Trophoblast cell (in vitro differentiated cells and primary cell): ENCODE data around the gene MIOS.

ENCODE experiments used
- DNase-seq, 2 donors: peaks; one replicate each; pipeline ENCODE4 v3.0.0-alpha.2; 2016
- H2AFZ ChIP-seq: 2 replicates; pipeline ENCODE4 v1.6.1; 2013; ENCODE audit warnings: low read length, moderate library complexity, mild to moderate bottlenecking; ENCODE audit not compliant: insufficient read depth, poor library complexity
- H2AK5ac ChIP-seq: 2 replicates; pipeline ENCODE4 v1.6.1; 2013; ENCODE audit warnings: mild to moderate bottlenecking, low read length
- H2BK120ac ChIP-seq: 2 replicates; pipeline ENCODE4 v1.6.1; 2013; ENCODE audit warnings: low read length, mild to moderate bottlenecking, moderate library complexity; ENCODE audit not compliant: insufficient read depth, poor library complexity
- H2BK12ac ChIP-seq: 2 replicates; pipeline ENCODE4 v1.6.1; 2013; ENCODE audit warnings: mild to moderate bottlenecking, low read length, moderate library complexity
- H2BK5ac ChIP-seq: 2 replicates; pipeline ENCODE4 v1.6.1; 2013; ENCODE audit warnings: low read length, low read depth, moderate library complexity, mild to moderate bottlenecking; ENCODE audit not compliant: poor library complexity
- H3K14ac ChIP-seq: 2 replicates; pipeline ENCODE4 v1.6.1; 2013; ENCODE audit warnings: mild to moderate bottlenecking, low read length
- H3K18ac ChIP-seq: 2 replicates; pipeline ENCODE4 v1.6.1; 2013; ENCODE audit warnings: mild to moderate bottlenecking, low read length
- H3K23ac ChIP-seq: 2 replicates; pipeline ENCODE4 v1.6.1; 2013; ENCODE audit warnings: low read length
- H3K27ac ChIP-seq: 2 replicates; pipeline ENCODE4 v1.5.1; 2013; ENCODE audit warnings: low read depth, mild to moderate bottlenecking, inconsistent platforms, low read length, moderate library complexity
- H3K27me3 ChIP-seq: 2 replicates; pipeline ENCODE4 v1.6.1; 2013; ENCODE audit warnings: inconsistent platforms, mild to moderate bottlenecking, low read length, moderate library complexity; ENCODE audit not compliant: insufficient read depth
- H3K36me3 ChIP-seq, 2 experiments: 1 replicate in 1 of 2; 2 replicates in 1 of 2; pipeline ENCODE4 v1.6.1; 2013; ENCODE audit warnings: low read length in 2 of 2, mild to moderate bottlenecking in 2 of 2, moderate library complexity in 1 of 2; ENCODE audit not compliant: insufficient read depth in 2 of 2, control insufficient read depth in 1 of 2
- H3K4ac ChIP-seq: 2 replicates; pipeline ENCODE4 v1.6.1; 2013; ENCODE audit warnings: low read depth, mild to moderate bottlenecking, low read length, moderate library complexity
- H3K4me1 ChIP-seq, 2 experiments: 1 replicate in 1 of 2; 2 replicates in 1 of 2; pipeline ENCODE4 v1.6.1; 2013; ENCODE audit warnings: low read length in 2 of 2, mild to moderate bottlenecking in 2 of 2, moderate library complexity in 1 of 2; ENCODE audit not compliant: insufficient read depth in 2 of 2, control insufficient read depth in 1 of 2
- H3K4me2 ChIP-seq: 2 replicates; pipeline ENCODE4 v1.6.1; 2013; ENCODE audit warnings: inconsistent platforms, mild to moderate bottlenecking, low read length, moderate library complexity
- H3K4me3 ChIP-seq: 2 replicates; pipeline ENCODE4 v1.5.1; 2013; ENCODE audit warnings: mild to moderate bottlenecking, low read depth, low read length, inconsistent platforms
- H3K79me1 ChIP-seq: one replicate; pipeline ENCODE4 v1.6.1; 2013; ENCODE audit warnings: low read length
- H3K79me2 ChIP-seq: 2 replicates; pipeline ENCODE4 v1.6.1; 2013; ENCODE audit warnings: low read length, mild to moderate bottlenecking; ENCODE audit not compliant: control insufficient read depth, insufficient read depth, poor library complexity
- H3K9ac ChIP-seq: 2 replicates; pipeline ENCODE4 v1.6.1; 2013; ENCODE audit warnings: mild to moderate bottlenecking, low read length
- H3K9me3 ChIP-seq: 2 replicates; pipeline ENCODE4 v1.6.1; 2013; ENCODE audit warnings: low read depth, mild to moderate bottlenecking, control low read depth, inconsistent platforms, low read length; ENCODE audit not compliant: insufficient read depth
- H4K12ac ChIP-seq: 2 replicates; pipeline ENCODE4 v1.6.1; 2013; ENCODE audit warnings: low read depth, mild to moderate bottlenecking, low read length, moderate library complexity
- H4K8ac ChIP-seq: 2 replicates; pipeline ENCODE4 v1.6.1; 2013; ENCODE audit warnings: low read depth, mild to moderate bottlenecking, low read length, moderate library complexity
- H4K91ac ChIP-seq: one replicate; pipeline ENCODE4 v1.6.1; 2013; ENCODE audit warnings: low read depth, mild to moderate bottlenecking, low read length, moderate library complexity
- WGBS: extraction: QIAGEN DNeasy Blood & Tissue Kit; methylation state at CpG from one replicate; pipeline ENCODE4 v1.1.7; 2013; ENCODE audit warnings: missing lambda C conversion rate; ENCODE audit not compliant: insufficient read length, insufficient coverage; ENCODE audit errors: extremely low coverage; 5-methylcytosine and 5-hydroxymethylcytosine counted together

The MIOS gene

DNA sequence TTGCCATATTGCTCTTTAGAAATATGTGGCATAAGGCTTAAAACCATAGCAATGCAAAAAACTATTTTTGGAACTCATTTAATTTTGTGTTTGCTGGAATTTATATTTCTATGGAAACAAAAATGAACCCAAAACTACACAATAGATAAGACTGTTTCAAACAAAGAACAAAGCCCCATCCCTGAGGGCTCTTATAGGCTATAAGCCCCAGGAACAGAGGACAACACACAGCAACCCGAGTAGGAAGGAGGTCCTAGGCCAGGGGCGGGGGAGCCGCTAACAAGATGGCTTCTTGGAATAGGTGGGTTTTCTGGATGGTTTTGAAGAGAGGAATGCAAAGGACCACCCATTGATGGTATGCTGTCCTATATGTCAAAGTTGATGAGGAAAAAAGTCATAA is 39.6 kb upstream of the MIOS start:
- Histone ChIP-seq H3K27me3 (no peaks in the 10 kb centered on the region), H3K4ac (no peak overlapping the region), H3K9ac (no peak overlapping the region), H3K27ac (no peak overlapping the region), H4K12ac (no peak overlapping the region), H3K18ac (no peak overlapping the region), H2BK5ac (no peak overlapping the region), H4K91ac (no peak overlapping the region), H3K23ac (no peak overlapping the region), H3K4me3 (no peak overlapping the region), H3K14ac (no peak overlapping the region), H2AFZ (no peak overlapping the region), H3K4me1 (no peaks in the 10 kb centered on the region), H3K36me3 (no peaks in the 10 kb centered on the region), H2BK12ac (no peak overlapping the region), H3K79me2 (no peaks in the 10 kb centered on the region), H3K79me1 (no peaks in the 10 kb centered on the region), H4K8ac (no peak overlapping the region), H3K9me3 (no peaks in the 10 kb centered on the region), H3K4me2 (no peak overlapping the region), H2AK5ac (no peak overlapping the region), H2BK120ac (no peak overlapping the region)
- no CpG with 5 or more reads among the region's 3 CpGs for WGBS
- no peak for DNase-seq

DNA sequence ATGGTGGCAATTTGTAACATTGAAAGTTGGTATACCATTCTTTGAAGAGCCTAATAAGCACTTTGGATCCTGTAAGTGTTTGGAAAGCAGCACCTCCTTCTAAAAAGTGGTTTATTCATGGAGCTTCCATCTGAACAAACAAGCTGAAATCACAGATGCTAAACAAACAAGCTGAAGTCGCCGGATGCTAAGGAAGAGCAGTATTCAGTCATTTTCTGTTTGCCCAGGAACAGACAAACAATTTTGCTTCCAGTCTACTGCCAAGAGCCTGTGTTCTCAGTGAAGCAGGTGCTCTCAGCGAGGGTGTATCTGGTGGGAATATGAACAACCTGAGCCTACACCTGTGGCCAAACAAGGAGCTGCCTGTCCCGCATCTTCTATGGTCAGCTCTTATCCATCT is 37.4 kb upstream of the MIOS start:
- Histone ChIP-seq H2AFZ (no peak overlapping the region), H3K23ac (no peak overlapping the region), H2AK5ac (no peak overlapping the region), H3K27ac (no peak overlapping the region), H3K4me2 (no peak overlapping the region), H3K79me1 (no peaks in the 10 kb centered on the region), H4K12ac (no peak overlapping the region), H2BK120ac (no peak overlapping the region), H3K4ac (no peak overlapping the region), H3K79me2 (no peaks in the 10 kb centered on the region), H2BK5ac (no peak overlapping the region), H3K9ac (no peak overlapping the region), H2BK12ac (no peak overlapping the region), H4K8ac (no peak overlapping the region), H3K4me3 (no peak overlapping the region), H3K27me3 (no peaks in the 10 kb centered on the region), H4K91ac (no peak overlapping the region), H3K9me3 (no peaks in the 10 kb centered on the region), H3K14ac (no peak overlapping the region), H3K36me3 (no peaks in the 10 kb centered on the region), H3K4me1 (no peaks in the 10 kb centered on the region), H3K18ac (no peak overlapping the region)
- no peak for DNase-seq
- WGBS: no CpG with 5 or more reads among the region's 4 CpGs

- no peak overlapping the region for H3K18ac ChIP-seq
These were observed 32.8 kb upstream of the MIOS start for GRCh38 chr7:7533831-7534430.

GRCh38 chr7:7535691-7536090 is 31.0 kb upstream of the MIOS start, which contains the start of gene COL28A1:
Gene COL28A1 (minus strand): TSS chr7:7535873. CDS start chr7:7532875, 2,998 bp downstream.
- Histone ChIP-seq H3K4me3 (no peak within 1 kb of the TSS), H2BK12ac (no peak within 1 kb of the TSS), H3K36me3 (no peaks in the 10 kb centered on the region), H3K79me2 (no peaks in the 10 kb centered on the region), H3K14ac (no peak within 1 kb of the TSS), H2BK120ac (no peak within 1 kb of the TSS), H3K79me1 (no peaks in the 10 kb centered on the region), H2AK5ac (no peak within 1 kb of the TSS), H4K12ac (no peak within 1 kb of the TSS), H3K4me1 (no peaks in the 10 kb centered on the region), H3K9ac (no peak within 1 kb of the TSS), H3K27me3 (no peaks in the 10 kb centered on the region), H3K9me3 (peaks cover 2% of the 10 kb centered on the region), H3K4me2 (no peak within 1 kb of the TSS), H3K23ac (no peak within 1 kb of the TSS), H3K18ac (no peak within 1 kb of the TSS), H2BK5ac (no peak within 1 kb of the TSS), H3K4ac (no peak within 1 kb of the TSS), H3K27ac (no peak within 1 kb of the TSS), H2AFZ (no peak within 1 kb of the TSS), H4K91ac (no peak within 1 kb of the TSS), H4K8ac (no peak within 1 kb of the TSS)
- DNase-seq: no peak
- WGBS: no CpG with 5 or more reads among the region's 1 CpG

More at GRCh38 chr7:7533831-7534430, 32.8 kb upstream of the MIOS start:
- no CpG with 5 or more reads among the region's 3 CpGs for WGBS
- Histone ChIP-seq H3K14ac (no peak overlapping the region), H3K79me1 (no peaks in the 10 kb centered on the region), H3K27ac (no peak overlapping the region), H2BK120ac (no peak overlapping the region), H3K4me3 (no peak overlapping the region), H2AFZ (no peak overlapping the region), H3K4me1 (no peaks in the 10 kb centered on the region), H3K79me2 (no peaks in the 10 kb centered on the region), H3K23ac (no peak overlapping the region), H3K27me3 (no peaks in the 10 kb centered on the region), H4K91ac (no peak overlapping the region), H3K36me3 (no peaks in the 10 kb centered on the region), H2BK12ac (no peak overlapping the region), H3K4ac (no peak overlapping the region), H4K8ac (no peak overlapping the region), H3K9me3 (peaks cover 2% of the 10 kb centered on the region), H2AK5ac (no peak overlapping the region), H4K12ac (no peak overlapping the region), H3K9ac (no peak overlapping the region), H3K4me2 (no peak overlapping the region), H2BK5ac (no peak overlapping the region)
- no peak for DNase-seq
